IMR-90 (cell line): ENCODE measurements around the gene PEX26. TPM values are rescaled to one million over a fixed set of nuclear protein-coding genes. Genes with fewer than 3 reads are reported as not detected.

ENCODE experiments used
- ATAC-seq: fragments of 200-7000 bp; cut with Tn5 transposase; 2 replicates; pipeline ENCODE4 v1.9.1; 2020; ENCODE audit warnings: low read depth, mild to moderate bottlenecking, moderate library complexity
- BruUV-seq: library from RNA; stranded (reverse); fragments of 400-500 nt; replicated peaks from 2 replicates; lab custom pipeline; 2021; lab: Mats Ljungman, UMichigan
- CTCF ChIA-PET: fragments of 300-600 bp; formaldehyde crosslinking; extraction: SDS; loops from one replicate; lab custom pipeline; 2021; ENCODE audit warnings: antibody characterized with exemption; lab: Yijun Ruan, JAX
- POLR2A ChIA-PET: fragments of 300-600 bp; sonication (Branson Sonifier 250); formaldehyde crosslinking; loops from one replicate; lab custom pipeline; 2022; ENCODE audit warnings: antibody characterized with exemption; ENCODE audit not compliant: unreplicated experiment; lab: Charles Lee
- DNase-seq: peaks from one replicate; pipeline ENCODE4 v3.0.0; 2013
- H2AFZ ChIP-seq: replicated peaks from 2 replicates; pipeline ENCODE3; 2013; ENCODE audit warnings: low read length, mild to moderate bottlenecking; ENCODE audit not compliant: poor library complexity
- H2AK5ac ChIP-seq: 2 replicates; pipeline ENCODE4 v1.6.1; 2013; ENCODE audit warnings: low read depth, low read length, inconsistent platforms
- H2AK9ac ChIP-seq: replicated peaks from 2 replicates; pipeline ENCODE3; 2013; ENCODE audit warnings: mild to moderate bottlenecking, low read depth, low read length, moderate library complexity; ENCODE audit not compliant: poor library complexity
- H2BK120ac ChIP-seq: 2 replicates; pipeline ENCODE4 v1.6.1; 2013; ENCODE audit warnings: low read depth, low read length, inconsistent platforms
- H2BK15ac ChIP-seq: 3 replicates; pipeline ENCODE4 v1.6.1; 2013; ENCODE audit warnings: low read depth, low read length, inconsistent platforms
- H2BK20ac ChIP-seq: 2 replicates; pipeline ENCODE4 v1.6.1; 2013; ENCODE audit warnings: low read depth, mild to moderate bottlenecking, inconsistent platforms, low read length, moderate library complexity
- H2BK5ac ChIP-seq: 2 replicates; pipeline ENCODE4 v1.6.1; 2013; ENCODE audit warnings: mild to moderate bottlenecking, low read depth, low read length, inconsistent platforms; ENCODE audit not compliant: poor library complexity, severe bottlenecking
- H3K14ac ChIP-seq: replicated peaks from 2 replicates; pipeline ENCODE4 v1.6.1; 2013; ENCODE audit warnings: low read depth, low read length, inconsistent platforms
- H3K18ac ChIP-seq: 2 replicates; pipeline ENCODE4 v1.6.1; 2013; ENCODE audit warnings: low read depth, low read length, control low read depth
- H3K23ac ChIP-seq: 2 replicates; pipeline ENCODE4 v1.6.1; 2013; ENCODE audit warnings: low read depth, low read length, inconsistent platforms
- H3K27ac ChIP-seq: 2 replicates; pipeline ENCODE4 v1.5.1; 2013; ENCODE audit warnings: mild to moderate bottlenecking, control low read depth, low read length; ENCODE audit not compliant: insufficient read depth
- H3K27me3 ChIP-seq: 2 replicates; pipeline ENCODE4 v1.6.1; 2013; ENCODE audit warnings: low read length; ENCODE audit not compliant: control insufficient read depth, insufficient read depth
- H3K36me3 ChIP-seq: 2 replicates; pipeline ENCODE4 v1.6.1; 2013; ENCODE audit warnings: low read length, mixed read lengths; ENCODE audit not compliant: control insufficient read depth, insufficient read depth
- H3K4ac ChIP-seq: 2 replicates; pipeline ENCODE4 v1.6.1; 2013; ENCODE audit warnings: low read depth, low read length, inconsistent platforms
- H3K4me1 ChIP-seq: 2 replicates; pipeline ENCODE4 v1.6.1; 2013; ENCODE audit warnings: low read length, mixed read lengths; ENCODE audit not compliant: control insufficient read depth, insufficient read depth
- H3K4me2 ChIP-seq: 2 replicates; pipeline ENCODE4 v1.6.1; 2013; ENCODE audit warnings: low read depth, mild to moderate bottlenecking, control low read depth, low read length, moderate library complexity
- H3K4me3 ChIP-seq: 2 replicates; pipeline ENCODE4 v1.5.1; 2013; ENCODE audit warnings: low read depth, mild to moderate bottlenecking, control low read depth, low read length, moderate library complexity; ENCODE audit not compliant: insufficient read depth
- H3K56ac ChIP-seq: 2 replicates; pipeline ENCODE4 v1.6.1; 2013; ENCODE audit warnings: low read length, inconsistent platforms; ENCODE audit not compliant: insufficient read depth; ENCODE audit errors: extremely low read depth
- H3K79me1 ChIP-seq, 2 experiments: 2 replicates each; pipeline ENCODE4 v1.6.1; 2013; ENCODE audit warnings: low read length in 2 of 2, inconsistent platforms in 1 of 2, low read depth in 1 of 2
- H3K9ac ChIP-seq: 2 replicates; pipeline ENCODE4 v1.6.1; 2013; ENCODE audit warnings: low read depth, low read length, control low read depth
- H3K9me1 ChIP-seq: 2 replicates; pipeline ENCODE4 v1.6.1; 2013; ENCODE audit warnings: low read length, inconsistent platforms; ENCODE audit not compliant: insufficient read depth
- H3K9me3 ChIP-seq: 2 replicates; pipeline ENCODE4 v1.6.1; 2013; ENCODE audit warnings: low read length; ENCODE audit not compliant: control insufficient read depth, insufficient read depth
- H4K20me1 ChIP-seq: 2 replicates; pipeline ENCODE4 v1.6.1; 2013; ENCODE audit warnings: low read length, inconsistent platforms; ENCODE audit not compliant: insufficient read depth
- H4K5ac ChIP-seq: 2 replicates; pipeline ENCODE4 v1.6.1; 2013; ENCODE audit warnings: mild to moderate bottlenecking, low read depth, low read length, control low read depth
- H4K8ac ChIP-seq, 2 experiments: 2 replicates each; pipeline ENCODE4 v1.6.1; 2013; ENCODE audit warnings: low read depth in 2 of 2, low read length in 2 of 2, control low read depth in 1 of 2, inconsistent platforms in 1 of 2
- H4K91ac ChIP-seq: 2 replicates; pipeline ENCODE4 v1.6.1; 2013; ENCODE audit warnings: low read depth, low read length, inconsistent platforms; ENCODE audit not compliant: insufficient read depth
- BHLHE40 ChIP-seq: fragments of 150-350 bp; IDR thresholded peaks from 2 replicates; pipeline ENCODE4 v1.6.1; 2016; ENCODE audit warnings: mild to moderate bottlenecking, low read depth, low read length
- CEBPB ChIP-seq: IDR thresholded peaks from 2 replicates; pipeline ENCODE4 v1.6.1; 2012; ENCODE audit warnings: low read depth, low read length, improper control_type of control experiment
- CHD1 ChIP-seq: IDR thresholded peaks from 2 replicates; pipeline ENCODE4 v1.6.1; 2012; ENCODE audit warnings: low read depth, low read length, improper control_type of control experiment
- MAFK ChIP-seq: IDR thresholded peaks from 2 replicates; pipeline ENCODE4 v1.6.1; 2012; ENCODE audit warnings: low read depth, low read length, improper control_type of control experiment
- MAZ ChIP-seq: IDR thresholded peaks from 2 replicates; pipeline ENCODE4 v1.6.1; 2012; ENCODE audit warnings: low read depth, mild to moderate bottlenecking, low read length, improper control_type of control experiment, moderate library complexity, borderline replicate concordance
- MXI1 ChIP-seq: IDR thresholded peaks from 2 replicates; pipeline ENCODE4 v1.6.1; 2012; ENCODE audit warnings: low read depth, mild to moderate bottlenecking, low read length, moderate library complexity, borderline replicate concordance
- NFE2L2 ChIP-seq: fragments of 150-350 bp; IDR thresholded peaks from 2 replicates; pipeline ENCODE4 v1.6.1; 2016; ENCODE audit warnings: low read depth, mild to moderate bottlenecking, low read length
- RCOR1 ChIP-seq: IDR thresholded peaks from 2 replicates; pipeline ENCODE4 v1.6.1; 2012; ENCODE audit warnings: mild to moderate bottlenecking, low read length, improper control_type of control experiment; ENCODE audit not compliant: insufficient replicate concordance
- RFX5 ChIP-seq: IDR thresholded peaks from 2 replicates; pipeline ENCODE4 v1.8.0; 2012; ENCODE audit warnings: low read depth, mild to moderate bottlenecking, low read length, moderate library complexity
- SMC3 ChIP-seq: fragments of 150-350 bp; IDR thresholded peaks from 2 replicates; pipeline ENCODE4 v1.6.1; 2016; ENCODE audit warnings: low read depth, mild to moderate bottlenecking, antibody characterized with exemption, low read length, moderate library complexity
- WGBS, 2 experiments: methylation state at CpG; one replicate each; pipeline versions ENCODE4 v1.1.5 to v1.1.7; 2013; ENCODE audit warnings: missing lambda C conversion rate in 2 of 2; ENCODE audit not compliant: insufficient read length in 1 of 2; ENCODE audit errors: extremely low coverage in 2 of 2; 5-methylcytosine and 5-hydroxymethylcytosine counted together
- dilution Hi-C: fragments of 300-500 bp; cut with HindIII; formaldehyde crosslinking; loops from one replicate; pipeline ENCODE4 v1.14.3; 2018; ENCODE audit warnings: low sequenced_read_pairs; ENCODE audit not compliant: unreplicated experiment
- in situ Hi-C: fragments of 300-500 bp; cut with MboI; formaldehyde crosslinking; loops from 3 replicates; pipeline ENCODE4 v1.14.3; 2019; ENCODE audit warnings: low sequenced_read_pairs, inconsistent platforms, mixed read lengths
- intact Hi-C: fragments of 100-400 bp; cut with micrococcal nuclease; formaldehyde crosslinking; loops from 2 replicates; pipeline ENCODE4 v1.10.0; 2022
- polyA plus RNA-seq, 3 experiments: library from polyadenylated mRNA; depleted of rRNA; stranded (reverse); fragments of >200 nt; gene quantifications; 2 replicates each; pipeline ENCODE4 v1.2.3, GENCODE V29; 2012; ENCODE audit warnings: low replicate concordance in 1 of 3
- total RNA-seq: library from RNA; depleted of rRNA; stranded (reverse); fragments of >200 nt; gene quantifications from 2 replicates; pipeline ENCODE4 v1.2.3, GENCODE V29; 2012
- TF ChIP-seq, protein P1 (sequence below): fragments of 150-350 bp; IDR thresholded peaks from 2 replicates; pipeline ENCODE4 v1.6.1; 2017; ENCODE audit warnings: mild to moderate bottlenecking, antibody characterized with exemption, low read length, low read depth
- TF ChIP-seq, protein P2 (sequence below): fragments of 150-350 bp; IDR thresholded peaks from 2 replicates; pipeline ENCODE4 v1.6.1; 2016; ENCODE audit warnings: low read depth, mild to moderate bottlenecking, low read length, moderate library complexity, borderline replicate concordance
- TF ChIP-seq, protein P3 (sequence below): conservative IDR thresholded peaks from 2 replicates; pipeline ENCODE4 v1.5.1; 2012; ENCODE audit warnings: mild to moderate bottlenecking, low read depth, low read length, improper control_type of control experiment

Gene PEX26
- total and polyA plus RNA-seq, 2 of the 4 experiments (the other 2 are of a cell fraction) = 12.2 to 18.5 TPM

DNA sequence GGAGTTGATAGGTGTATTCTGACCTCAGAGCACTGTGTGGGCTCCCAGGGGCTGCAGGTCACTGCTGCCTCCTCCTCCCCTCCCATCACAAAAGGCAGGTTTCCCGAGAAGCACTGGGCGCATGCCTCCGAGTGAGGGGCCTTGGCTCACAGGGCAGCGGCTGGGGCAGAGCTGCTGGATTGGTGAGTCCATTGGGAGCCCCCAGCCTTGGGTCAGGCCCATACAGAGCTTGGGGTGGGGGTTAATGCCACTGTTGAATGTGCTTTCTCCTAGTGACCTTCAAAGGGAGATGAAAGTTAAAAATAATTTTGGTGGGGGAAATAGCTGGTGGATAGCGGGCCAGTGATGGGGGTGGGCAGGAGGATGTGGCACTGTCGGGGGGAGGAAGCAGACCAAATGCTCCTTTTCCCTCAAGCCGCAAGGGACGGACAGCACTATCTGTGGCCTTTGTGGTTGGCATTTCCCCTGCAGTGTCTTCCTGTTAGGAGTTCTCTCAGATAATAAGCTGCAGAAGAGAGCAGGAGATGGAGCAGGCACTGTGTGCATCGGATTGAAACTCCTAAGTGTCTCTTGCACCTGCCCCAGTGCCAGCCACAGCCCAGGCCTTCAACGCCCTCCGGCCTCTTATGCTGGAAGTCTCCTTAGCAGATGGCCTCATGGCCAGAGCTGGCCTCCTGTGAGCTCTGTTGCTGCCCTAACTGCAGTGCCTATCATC lies 36.0 kb downstream of the PEX26 start:
- in situ Hi-C loops (no loop called here), dilution Hi-C loops (no loop called here)
- no CpG with 5 or more reads among the region's 11 CpGs for WGBS, 2 experiments

More for the DNA sequence above, 36.0 kb downstream of the PEX26 start:
- no peak overlapping the region for H3K18ac ChIP-seq
- TF ChIP-seq MAFK (no peak), NFE2L2 (no peak), RCOR1 (no peak), RFX5 (no peak), MXI1 (no peak), CEBPB (no peak), CHD1 (no peak), SMC3 (no peak), BHLHE40 (no peak), MAZ (no peak)
- TF ChIP-seq, protein P1, sequence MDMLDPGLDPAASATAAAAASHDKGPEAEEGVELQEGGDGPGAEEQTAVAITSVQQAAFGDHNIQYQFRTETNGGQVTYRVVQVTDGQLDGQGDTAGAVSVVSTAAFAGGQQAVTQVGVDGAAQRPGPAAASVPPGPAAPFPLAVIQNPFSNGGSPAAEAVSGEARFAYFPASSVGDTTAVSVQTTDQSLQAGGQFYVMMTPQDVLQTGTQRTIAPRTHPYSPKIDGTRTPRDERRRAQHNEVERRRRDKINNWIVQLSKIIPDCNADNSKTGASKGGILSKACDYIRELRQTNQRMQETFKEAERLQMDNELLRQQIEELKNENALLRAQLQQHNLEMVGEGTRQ = no peak
- TF ChIP-seq, protein P2, sequence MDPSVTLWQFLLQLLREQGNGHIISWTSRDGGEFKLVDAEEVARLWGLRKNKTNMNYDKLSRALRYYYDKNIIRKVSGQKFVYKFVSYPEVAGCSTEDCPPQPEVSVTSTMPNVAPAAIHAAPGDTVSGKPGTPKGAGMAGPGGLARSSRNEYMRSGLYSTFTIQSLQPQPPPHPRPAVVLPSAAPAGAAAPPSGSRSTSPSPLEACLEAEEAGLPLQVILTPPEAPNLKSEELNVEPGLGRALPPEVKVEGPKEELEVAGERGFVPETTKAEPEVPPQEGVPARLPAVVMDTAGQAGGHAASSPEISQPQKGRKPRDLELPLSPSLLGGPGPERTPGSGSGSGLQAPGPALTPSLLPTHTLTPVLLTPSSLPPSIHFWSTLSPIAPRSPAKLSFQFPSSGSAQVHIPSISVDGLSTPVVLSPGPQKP = no peak
- TF ChIP-seq, protein P3, sequence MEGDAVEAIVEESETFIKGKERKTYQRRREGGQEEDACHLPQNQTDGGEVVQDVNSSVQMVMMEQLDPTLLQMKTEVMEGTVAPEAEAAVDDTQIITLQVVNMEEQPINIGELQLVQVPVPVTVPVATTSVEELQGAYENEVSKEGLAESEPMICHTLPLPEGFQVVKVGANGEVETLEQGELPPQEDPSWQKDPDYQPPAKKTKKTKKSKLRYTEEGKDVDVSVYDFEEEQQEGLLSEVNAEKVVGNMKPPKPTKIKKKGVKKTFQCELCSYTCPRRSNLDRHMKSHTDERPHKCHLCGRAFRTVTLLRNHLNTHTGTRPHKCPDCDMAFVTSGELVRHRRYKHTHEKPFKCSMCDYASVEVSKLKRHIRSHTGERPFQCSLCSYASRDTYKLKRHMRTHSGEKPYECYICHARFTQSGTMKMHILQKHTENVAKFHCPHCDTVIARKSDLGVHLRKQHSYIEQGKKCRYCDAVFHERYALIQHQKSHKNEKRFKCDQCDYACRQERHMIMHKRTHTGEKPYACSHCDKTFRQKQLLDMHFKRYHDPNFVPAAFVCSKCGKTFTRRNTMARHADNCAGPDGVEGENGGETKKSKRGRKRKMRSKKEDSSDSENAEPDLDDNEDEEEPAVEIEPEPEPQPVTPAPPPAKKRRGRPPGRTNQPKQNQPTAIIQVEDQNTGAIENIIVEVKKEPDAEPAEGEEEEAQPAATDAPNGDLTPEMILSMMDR = no peak
- H3K36me3 ChIP-seq = no peaks in the 10 kb centered on the region
- H2BK20ac ChIP-seq = no peak overlapping the region
- intact Hi-C loops = no loop called here
- H4K91ac ChIP-seq = no peak overlapping the region
- no peak overlapping the region for H4K8ac ChIP-seq
- no peak overlapping the region for H2AFZ ChIP-seq
- no peak overlapping the region for H2BK120ac ChIP-seq
- H2AK5ac ChIP-seq = no peak overlapping the region
- H3K4me1 ChIP-seq = peaks cover 3% of the 10 kb centered on the region; the same call in 1 of the 2 replicates
- DNase-seq = no peak
- no peak overlapping the region for H3K27ac ChIP-seq
- ATAC-seq = no peak
- ChIA-PET POLR2A (no interaction called here), CTCF (interaction anchor here (0.5 kb wide), 1 partner anchor 20 kb away, joined by 4 read pairs; no protein-coding TSS in a partner anchor)
- no peak overlapping the region for H2AK9ac ChIP-seq
- no peak overlapping the region for H3K14ac ChIP-seq
- H3K9me3 ChIP-seq = no peaks in the 10 kb centered on the region
- H3K9ac ChIP-seq = no peak overlapping the region
- no peaks in the 10 kb centered on the region for H4K20me1 ChIP-seq
- no peak overlapping the region for H4K5ac ChIP-seq
- H3K4ac ChIP-seq = no peak overlapping the region
- H3K4me2 ChIP-seq = no peak overlapping the region
- H3K23ac ChIP-seq = no peak overlapping the region
- BruUV-seq = no TSS peak
- H3K79me1 ChIP-seq = no peaks in the 10 kb centered on the region
- peaks cover 10% of the 10 kb centered on the region; the same call in 1 of the 2 replicates for H3K27me3 ChIP-seq
- H2BK5ac ChIP-seq = no peak overlapping the region
- H3K56ac ChIP-seq = no peak overlapping the region
- no peak overlapping the region for H2BK15ac ChIP-seq
- no peak overlapping the region for H3K4me3 ChIP-seq
- H3K9me1 ChIP-seq = no peaks in the 10 kb centered on the region
